Purkinje cell (primary cell): ENCODE data around the gene HELZ. TPM values are rescaled to one million over a fixed set of nuclear protein-coding genes. Genes with fewer than 3 reads are reported as not detected.

ENCODE experiments used
- polyA plus RNA-seq: library from polyadenylated mRNA; unstranded; fragments of >200 nt; fragmentation: Nextera tagmentation; gene quantifications from 2 replicates; pipeline ENCODE4 v1.2.1, GENCODE V29; 2014

HELZ gene
- polyA plus RNA-seq, result 17.2 and 23.9 TPM in 2 replicates

GRCh38 chr17:67245073-67245693 lies at the start of gene HELZ:
Gene HELZ, minus strand, starts transcription at chr17:67245196. Its CDS starts 26,392 bp downstream, at chr17:67218804.

GRCh38 chr17:67044016-67044772 lies 200.8 kb downstream of the HELZ start, which contains the start of gene CACNG1:
Gene CACNG1, plus strand, starts transcription at chr17:67044554. Its CDS starts 107 bp downstream, at chr17:67044661.

Other genes starting within 250 kb of the HELZ start
- gene CACNG1, start 200.6 kb downstream of the HELZ start, polyA plus RNA-seq, result not detected in 2 replicates
- gene PSMD12, start 121.4 kb upstream of the HELZ start, polyA plus RNA-seq, result 79.6 and 107 TPM in 2 replicates
- 4.8 and 5.1 TPM in 2 replicates for gene PITPNC1, start 132.1 kb upstream of the HELZ start, polyA plus RNA-seq